HUES64 (cell line): ENCODE measurements around the gene PTGDS.

Experiments used
- H3K27ac ChIP-seq: 2 replicates; pipeline ENCODE4 v1.7.0; 2013; ENCODE audit warnings: low read depth, low read length, inconsistent platforms
- H3K27me3 ChIP-seq: 2 replicates; pipeline ENCODE4 v1.6.1; 2013; ENCODE audit warnings: mild to moderate bottlenecking, low read length; ENCODE audit not compliant: insufficient read depth
- H3K36me3 ChIP-seq: 2 replicates; pipeline ENCODE4 v1.6.1; 2013; ENCODE audit warnings: mild to moderate bottlenecking, low read length; ENCODE audit not compliant: insufficient read depth
- H3K4me1 ChIP-seq: 2 replicates; pipeline ENCODE4 v1.6.1; 2013; ENCODE audit warnings: mild to moderate bottlenecking, low read length, moderate library complexity; ENCODE audit not compliant: insufficient read depth
- H3K4me3 ChIP-seq: 2 replicates; pipeline ENCODE4 v1.5.1; 2013; ENCODE audit warnings: mild to moderate bottlenecking, low read length, moderate library complexity
- H3K9ac ChIP-seq: 2 replicates; pipeline ENCODE4 v1.6.1; 2013; ENCODE audit warnings: mild to moderate bottlenecking, low read depth, low read length
- H3K9me3 ChIP-seq: 2 replicates; pipeline ENCODE4 v1.6.1; 2013; ENCODE audit warnings: low read depth, low read length; ENCODE audit not compliant: insufficient read depth
- WGBS: fragments of 150-250, 120-280 bp; methylation state at CpG from one replicate; pipeline ENCODE4 v1.1.7; 2013; ENCODE audit warnings: missing lambda C conversion rate; 5-methylcytosine and 5-hydroxymethylcytosine counted together

Gene PTGDS

DNA sequence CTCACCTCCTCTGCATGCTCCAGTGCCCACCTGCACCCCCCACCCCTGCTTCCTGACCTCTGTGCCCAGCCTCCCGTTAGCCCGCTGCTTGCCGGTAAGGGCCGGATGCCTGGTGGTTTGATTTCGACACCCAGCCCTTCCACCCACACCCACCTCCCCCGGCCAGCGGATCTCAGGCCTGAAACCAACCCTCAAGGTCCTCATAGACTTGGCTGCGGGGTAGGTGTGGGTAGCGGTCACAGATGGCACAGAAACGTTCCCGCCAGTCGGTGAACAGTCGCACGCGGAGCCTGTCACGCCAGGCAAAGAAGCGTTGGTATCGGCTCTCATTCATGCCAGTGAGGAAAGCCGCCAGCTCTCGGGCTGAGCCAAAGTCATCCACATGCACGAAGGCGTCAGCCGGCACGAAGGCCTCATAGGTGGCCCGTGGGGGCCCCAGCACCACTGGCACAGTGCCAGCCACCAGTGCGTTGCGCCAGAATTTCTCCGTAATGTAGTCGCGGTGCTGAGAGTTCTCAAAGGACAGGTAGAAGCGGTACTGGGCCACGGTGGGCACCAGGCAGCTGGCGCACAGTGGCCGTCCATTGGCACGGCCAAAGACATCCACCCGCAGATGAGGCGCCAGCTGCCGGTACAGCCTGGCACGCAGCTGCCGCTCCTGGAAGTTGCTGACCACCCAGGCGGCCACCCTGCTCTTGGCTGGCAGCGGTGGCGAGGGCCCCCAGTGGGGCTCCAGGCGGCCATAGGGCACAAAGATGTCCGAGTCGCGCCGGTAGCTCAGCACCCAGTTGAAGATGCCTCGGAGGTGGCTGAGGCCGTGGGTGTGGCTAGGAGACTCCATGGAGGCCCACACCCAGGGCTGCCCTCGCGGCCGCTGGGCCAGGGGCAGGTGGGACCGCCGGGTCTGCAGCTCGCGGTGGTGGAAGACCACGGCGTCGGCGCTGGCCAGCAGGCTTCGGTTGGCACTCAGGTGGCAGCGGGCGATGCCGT, 53.5 kb downstream of the PTGDS start:
- Histone ChIP-seq H3K9ac (no peak overlapping the region), H3K4me3 (no peak overlapping the region), H3K27ac (no peak overlapping the region), H3K4me1 (no peaks in the 10 kb centered on the region), H3K36me3 (no peaks in the 10 kb centered on the region), H3K9me3 (no peaks in the 10 kb centered on the region), H3K27me3 (peaks cover 22% of the 10 kb centered on the region)
- WGBS: 94% methylated on average over 65 of the region's 65 CpGs
